GM12878 (cell line): ENCODE measurements around the gene MED10. TPM values are rescaled to one million over a fixed set of nuclear protein-coding genes. Genes with fewer than 3 reads are reported as not detected.

Experiments used
- ATAC-seq: fragments of 200-7000 bp; cut with Tn5 transposase; 3 replicates; pipeline ENCODE4 v1.9.1; 2020; ENCODE audit warnings: mild to moderate bottlenecking, moderate library complexity
- BruUV-seq: library from RNA; stranded (reverse); fragments of 400-500 nt; replicated peaks from 2 replicates; lab custom pipeline; 2021; lab: Mats Ljungman, UMichigan
- CTCF ChIA-PET: fragments of 300-600 bp; sonication (Branson Sonifier 250); formaldehyde crosslinking; extraction: SDS; loops from one replicate; lab custom pipeline; 2021; ENCODE audit warnings: inconsistent platforms; lab: Yijun Ruan, JAX
- POLR2A ChIA-PET: fragments of 350-600 bp; formaldehyde crosslinking; extraction: SDS; loops from one replicate; lab custom pipeline; 2021; ENCODE audit warnings: inconsistent platforms; lab: Charles Lee
- RAD21 ChIA-PET: fragments of 300-600 bp; sonication (Branson Sonifier 250); formaldehyde crosslinking; loops from one replicate; lab custom pipeline; 2023; ENCODE audit warnings: antibody characterized with exemption; ENCODE audit not compliant: unreplicated experiment; lab: Charles Lee
- SMC1A ChIA-PET: fragments of 300-600 bp; sonication (Branson Sonifier 250); formaldehyde crosslinking; loops from one replicate; lab custom pipeline; 2023; ENCODE audit not compliant: unreplicated experiment, uncharacterized antibody; lab: Charles Lee
- DNase-seq: peaks from one replicate; pipeline ENCODE4 v3.0.0-alpha.2; 2011; ENCODE audit warnings: low read depth, low spot score
- FAIRE-seq: peaks from 3 replicates; lab custom pipeline; 2011; peaks lifted over from hg19 to GRCh38; lab: Jason Lieb, UNC
- H2AFZ ChIP-seq: 2 replicates; pipeline ENCODE4 v1.6.0; 2011; ENCODE audit warnings: low read depth, low read length, control low read depth; ENCODE audit not compliant: control insufficient read depth
- H3K27ac ChIP-seq: 2 replicates; pipeline ENCODE4 v1.5.1; 2011; ENCODE audit warnings: control low read depth; ENCODE audit not compliant: control insufficient read depth, insufficient read depth
- H3K27me3 ChIP-seq, 2 experiments: replicated peaks in 1 of 2; 2 replicates each; pipeline versions ENCODE4 v1.6.0 to v1.6.1; 2011; ENCODE audit warnings: low read length in 1 of 2; ENCODE audit not compliant: control insufficient read depth in 2 of 2, insufficient read depth in 2 of 2
- H3K36me3 ChIP-seq, 2 experiments: 2 replicates each; pipeline ENCODE4 v1.5.1; 2011; ENCODE audit warnings: low read length in 1 of 2; ENCODE audit not compliant: control insufficient read depth in 2 of 2, insufficient read depth in 2 of 2
- H3K4me1 ChIP-seq: 2 replicates; pipeline ENCODE4 v1.6.1; 2011; ENCODE audit warnings: mild to moderate bottlenecking, low read length, moderate library complexity, mixed read lengths; ENCODE audit not compliant: control insufficient read depth, insufficient read depth
- H3K4me2 ChIP-seq: 2 replicates; pipeline ENCODE4 v1.6.0; 2011; ENCODE audit warnings: control low read depth; ENCODE audit not compliant: control insufficient read depth, insufficient read depth
- H3K4me3 ChIP-seq: fragments of 200-600 bp; sonication (generic); 2 replicates; pipeline ENCODE4 v1.5.1; 2016
- H3K79me2 ChIP-seq: 2 replicates; pipeline ENCODE4 v1.6.0; 2011; ENCODE audit warnings: low read length; ENCODE audit not compliant: control insufficient read depth, insufficient read depth
- H3K9ac ChIP-seq: 2 replicates; pipeline ENCODE4 v1.8.0; 2011; ENCODE audit warnings: low read length, control low read depth, mixed read lengths; ENCODE audit not compliant: control insufficient read depth, insufficient read depth
- H3K9me3 ChIP-seq: replicated peaks from 3 replicates; pipeline ENCODE4 v1.5.1; 2011; ENCODE audit warnings: mild to moderate bottlenecking, low read length; ENCODE audit not compliant: control insufficient read depth, insufficient read depth
- H4K20me1 ChIP-seq: 2 replicates; pipeline ENCODE4 v1.6.0; 2011; ENCODE audit not compliant: control insufficient read depth, insufficient read depth
- KDM1A ChIP-seq: fragments of 200-600 bp; sonication (generic); IDR thresholded peaks from 2 replicates; pipeline ENCODE4 v1.6.1; 2016; ENCODE audit warnings: borderline replicate concordance
- MEF2B ChIP-seq: fragments of 450-650 bp; IDR thresholded peaks from 2 replicates; pipeline ENCODE4 v1.6.1; 2018; ENCODE audit warnings: mild to moderate bottlenecking, moderate library complexity; ENCODE audit not compliant: partially characterized antibody, poor library complexity, severe bottlenecking
- MYB ChIP-seq: fragments of 150-350 bp; IDR thresholded peaks from 2 replicates; pipeline ENCODE4 v1.6.1; 2014; ENCODE audit warnings: mild to moderate bottlenecking, low read depth, low read length, borderline replicate concordance
- POLR2A ChIP-seq: IDR thresholded peaks from 2 replicates; pipeline ENCODE4 v1.6.1; 2011; ENCODE audit warnings: low read depth, mild to moderate bottlenecking, low read length
- POLR2AphosphoS5 ChIP-seq: IDR thresholded peaks from 2 replicates; pipeline ENCODE4 v1.6.1; 2011; ENCODE audit warnings: mild to moderate bottlenecking, low read length, inconsistent platforms
- REST ChIP-seq: IDR thresholded peaks from 2 replicates; pipeline ENCODE4 v1.6.1; 2012; ENCODE audit warnings: mild to moderate bottlenecking, low read depth, low read length
- SIX5 ChIP-seq: IDR thresholded peaks from 2 replicates; pipeline ENCODE4 v1.6.1; 2011; ENCODE audit warnings: mild to moderate bottlenecking, low read depth, low read length, moderate library complexity; ENCODE audit not compliant: severe bottlenecking
- STAT1 ChIP-seq: fragments of 450-650 bp; conservative IDR thresholded peaks from 2 replicates; pipeline ENCODE4 v1.6.1; 2014; ENCODE audit warnings: antibody characterized with exemption, mild to moderate bottlenecking
- TARDBP ChIP-seq: IDR thresholded peaks from 2 replicates; pipeline ENCODE4 v1.6.1; 2016; ENCODE audit warnings: borderline replicate concordance
- ZNF384 ChIP-seq: IDR thresholded peaks from 2 replicates; pipeline ENCODE4 v1.6.1; 2012; ENCODE audit warnings: low read depth, mild to moderate bottlenecking, low read length, improper control_type of control experiment, borderline replicate concordance
- WGBS: methylation state at CpG from one replicate; pipeline ENCODE4 v1.1.6; 2016; ENCODE audit warnings: low lambda C conversion rate; ENCODE audit not compliant: insufficient replicate concordance, insufficient coverage; ENCODE audit errors: missing lambda C conversion rate; 5-methylcytosine and 5-hydroxymethylcytosine counted together
- in situ Hi-C: fragments of 300-500 bp; cut with MboI; formaldehyde crosslinking; loops from 9 replicates; pipeline ENCODE4 v1.14.3; 2018; ENCODE audit warnings: mixed read lengths
- intact Hi-C: fragments of 100-400 bp; cut with micrococcal nuclease; formaldehyde crosslinking; loops from one replicate; pipeline ENCODE4 v1.14.2; 2022; ENCODE audit not compliant: unreplicated experiment
- polyA plus RNA-seq, 11 experiments: library from polyadenylated mRNA; depleted of rRNA in 4 of 11; unstranded in 6 of 11; stranded (reverse) in 5 of 11; fragments of >200 nt; fragmentation: Nextera tagmentation in 4 of 11; fragmentation: Illumina TruSeq in 1 of 11; extraction: Ambion mirVana in 4 of 11; extraction: Trizol in 1 of 11; gene quantifications; 1 replicate in 1 of 11; 2 replicates in 10 of 11; pipeline versions ENCODE4 v1.2.1 to v1.2.3, GENCODE V29; 2011 to 2016; ENCODE audit warnings: inconsistent platforms in 2 of 11, missing spikeins in 2 of 11, low read depth in 1 of 11
- total RNA-seq, 4 experiments: library from RNA; depleted of rRNA in 3 of 4; stranded (reverse); fragments of >200 nt in 3 of 4; fragmentation: Illumina TruSeq in 1 of 4; extraction: Trizol in 1 of 4; gene quantifications; 2 replicates each; pipeline versions ENCODE4 v1.2.1 to v1.2.3, GENCODE V29; 2013 to 2021
- TF ChIP-seq, protein P1 (sequence below): IDR thresholded peaks from 2 replicates; pipeline ENCODE4 v1.6.1; 2012; ENCODE audit warnings: low read length, inconsistent platforms

MED10 gene
- total and polyA plus RNA-seq, 10 of the 15 experiments (the other 5 are each of a cell fraction or from before 2014, with no cell fraction given) = 21.2 to 111 (median 46.6) TPM

DNA sequence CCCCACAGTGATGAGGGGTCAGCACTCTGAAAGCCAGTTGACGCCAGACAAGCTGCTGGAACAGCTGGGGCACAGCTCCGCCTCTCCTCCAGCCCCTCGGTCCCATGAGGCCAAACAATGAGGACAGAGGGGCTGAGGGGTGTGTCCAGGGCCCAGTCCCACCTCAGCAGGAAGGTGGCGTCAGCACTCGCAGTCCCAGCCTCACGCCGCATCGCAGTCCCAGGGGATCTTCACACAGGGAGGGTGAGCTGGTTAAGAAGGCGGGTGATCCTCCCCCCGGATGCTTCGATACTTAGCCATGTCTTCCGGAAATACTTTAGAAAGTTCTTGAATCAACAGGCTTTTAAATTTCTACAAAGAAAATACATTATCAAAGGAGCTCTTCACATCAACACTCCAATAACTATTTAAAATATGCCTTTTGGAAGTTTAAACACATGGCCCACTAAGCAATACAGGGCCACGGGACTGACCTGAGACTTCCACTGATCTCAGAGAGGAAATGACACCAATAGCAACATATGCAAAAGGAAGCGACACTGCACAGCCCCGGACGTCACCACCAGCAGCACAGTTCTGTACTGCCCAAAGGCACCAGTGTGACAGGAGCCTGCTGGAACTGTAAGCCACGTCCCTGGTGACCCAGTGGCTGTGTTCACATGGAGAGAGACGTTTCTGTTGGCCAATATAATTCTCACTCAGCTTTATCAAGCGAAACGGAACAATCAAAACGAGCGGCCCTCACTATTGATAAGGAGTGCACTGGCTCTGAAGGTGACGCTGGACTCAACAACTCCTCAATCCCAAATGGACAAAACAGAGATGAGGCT is 5.9 kb downstream of the MED10 start (continued):
- TF ChIP-seq MYB (no peak), TARDBP (no peak), POLR2AphosphoS5 (no peak), REST (no peak), KDM1A (no peak), MEF2B (no peak)

DNA sequence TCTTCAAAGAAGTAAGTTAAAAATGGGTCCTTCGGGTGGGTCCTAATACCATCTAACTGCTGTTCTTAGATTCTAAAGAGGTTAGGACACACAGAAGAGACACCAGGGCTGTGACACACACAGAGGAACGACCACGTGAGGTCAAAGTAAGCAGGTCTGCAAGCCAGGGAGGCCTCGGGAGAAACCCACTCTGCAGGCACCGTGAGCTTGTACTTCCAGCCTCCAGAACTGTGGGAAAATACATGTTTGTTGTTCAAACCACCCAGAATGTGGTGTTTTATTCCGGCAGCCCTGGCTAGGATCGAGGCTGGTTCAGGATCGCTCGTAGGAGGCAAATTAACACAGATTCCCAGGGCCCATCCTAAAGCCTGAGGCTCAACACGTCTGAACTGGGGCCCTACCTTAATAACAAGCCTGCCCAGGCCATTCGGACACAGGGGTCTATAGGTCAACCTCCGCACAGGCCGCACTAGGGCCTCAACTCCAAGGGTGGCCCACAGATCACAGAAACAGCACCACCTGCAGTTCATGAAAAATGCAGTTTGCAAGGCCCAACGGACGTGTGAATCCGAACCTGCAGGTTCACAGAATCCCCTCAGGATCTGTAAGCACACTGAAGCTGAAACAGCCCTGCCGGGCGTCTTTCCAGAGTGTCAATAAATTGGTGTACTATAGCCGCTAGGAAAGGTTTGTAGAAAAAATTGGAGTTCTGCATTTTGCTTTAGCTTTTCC is 7.1 kb downstream of the MED10 start:
- H3K4me3 ChIP-seq = no peak overlapping the region
- intact Hi-C loops = loop anchor here (10.0 kb wide), 1 partner anchor 204 kb away; no protein-coding TSS in a partner anchor
- H3K27me3 ChIP-seq = no peaks in the 10 kb centered on the region
- ChIA-PET POLR2A (no interaction called here), RAD21 (no interaction called here), SMC1A (no interaction called here), CTCF (interaction anchor here (0.7 to 1.2 kb wide), 2 partner anchors 10 to 63 kb away, joined by 3 read pairs; no protein-coding TSS in a partner anchor)
- no peak overlapping the region for H3K4me2 ChIP-seq
- H3K9ac ChIP-seq = no peak overlapping the region
- no peaks in the 10 kb centered on the region for H3K4me1 ChIP-seq
- BruUV-seq = no TSS peak
- no peak for ATAC-seq
- H4K20me1 ChIP-seq = no peaks in the 10 kb centered on the region
- no peak for FAIRE-seq
- H2AFZ ChIP-seq = no peak overlapping the region
- peaks cover 10% of the 10 kb centered on the region for H3K79me2 ChIP-seq
- H3K27ac ChIP-seq = no peak overlapping the region
- TF ChIP-seq SIX5 (no peak), ZNF384 (no peak), POLR2A (0 out of 2 replicates have a peak, but pooled peaks have one; percentile 19), STAT1 (no peak), POLR2AphosphoS5 (no peak)
- TF ChIP-seq, protein P1, sequence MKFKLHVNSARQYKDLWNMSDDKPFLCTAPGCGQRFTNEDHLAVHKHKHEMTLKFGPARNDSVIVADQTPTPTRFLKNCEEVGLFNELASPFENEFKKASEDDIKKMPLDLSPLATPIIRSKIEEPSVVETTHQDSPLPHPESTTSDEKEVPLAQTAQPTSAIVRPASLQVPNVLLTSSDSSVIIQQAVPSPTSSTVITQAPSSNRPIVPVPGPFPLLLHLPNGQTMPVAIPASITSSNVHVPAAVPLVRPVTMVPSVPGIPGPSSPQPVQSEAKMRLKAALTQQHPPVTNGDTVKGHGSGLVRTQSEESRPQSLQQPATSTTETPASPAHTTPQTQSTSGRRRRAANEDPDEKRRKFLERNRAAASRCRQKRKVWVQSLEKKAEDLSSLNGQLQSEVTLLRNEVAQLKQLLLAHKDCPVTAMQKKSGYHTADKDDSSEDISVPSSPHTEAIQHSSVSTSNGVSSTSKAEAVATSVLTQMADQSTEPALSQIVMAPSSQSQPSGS = no peak
- no peaks in the 10 kb centered on the region for H3K9me3 ChIP-seq
- in situ Hi-C loops = loop anchor here (10.0 kb wide), 1 partner anchor 364 kb away; no protein-coding TSS in a partner anchor
- DNase-seq = no peak
- WGBS = 96% methylated on average over 19 of the region's 19 CpGs
- peaks cover 33 to 53% of the 10 kb centered on the region in 2 experiments for H3K36me3 ChIP-seq
